GM19452 (cell line): ENCODE data around the gene UAP1.
"Not testable (repeated sequence)": the region's sequence is repeated elsewhere in the genome, so short reads cannot be mapped to it uniquely, and the experiment has no call there.

ENCODE experiments used
- ATAC-seq: cut with Tn5 transposase; IDR thresholded peaks from one replicate; pipeline ENCODE4 v1.9.1; 2021; ENCODE audit not compliant: unreplicated experiment

The UAP1 gene

GRCh38 chr1:162564762-162565218 is 3.3 kb downstream of the UAP1 start:
- no peak for ATAC-seq

GRCh38 chr1:162565460-162565859 is 3.9 kb downstream of the UAP1 start:
- ATAC-seq, result no peak

GRCh38 chr1:162566870-162567269 is 5.3 kb downstream of the UAP1 start:
- no peak for ATAC-seq

- ATAC-seq, result no peak
Measured at GRCh38 chr1:162568802-162569201, 7.3 kb downstream of the UAP1 start.

GRCh38 chr1:162570718-162571117 is 9.2 kb downstream of the UAP1 start:
- no peak for ATAC-seq

GRCh38 chr1:162571121-162571520 is 9.6 kb downstream of the UAP1 start:
- not testable (repeated sequence) for ATAC-seq

GRCh38 chr1:162571696-162572095 is 10.2 kb downstream of the UAP1 start:
- ATAC-seq, result no peak

- ATAC-seq, result no peak
Measured at GRCh38 chr1:162573136-162573535, 11.6 kb downstream of the UAP1 start.

- ATAC-seq, result no peak
Measured at GRCh38 chr1:162578071-162578700, 16.7 kb downstream of the UAP1 start.

- ATAC-seq, result no peak
Measured at GRCh38 chr1:162578936-162579335, 17.4 kb downstream of the UAP1 start.

- no peak for ATAC-seq
Measured at GRCh38 chr1:162580308-162580707, 18.8 kb downstream of the UAP1 start.

GRCh38 chr1:162582901-162583300 is 21.4 kb downstream of the UAP1 start:
- not testable (repeated sequence) for ATAC-seq

- not testable (repeated sequence) for ATAC-seq
Measured at GRCh38 chr1:162585101-162585500, 23.6 kb downstream of the UAP1 start.

- ATAC-seq, result no peak
Measured at GRCh38 chr1:162587347-162587746, 25.8 kb downstream of the UAP1 start.

- no peak for ATAC-seq
Measured at GRCh38 chr1:162587761-162588260, 26.3 kb downstream of the UAP1 start.

GRCh38 chr1:162590101-162590500 is 28.6 kb downstream of the UAP1 start:
- ATAC-seq, result no peak

- no peak for ATAC-seq
Measured at GRCh38 chr1:162590686-162591085, 29.2 kb downstream of the UAP1 start.

- no peak for ATAC-seq
Measured at GRCh38 chr1:162596514-162597170, 35.1 kb downstream of the UAP1 start.

- no peak for ATAC-seq
Measured at GRCh38 chr1:162599451-162599850, 37.9 kb downstream of the UAP1 start.

- ATAC-seq, result not testable (repeated sequence)
Measured at GRCh38 chr1:162603117-162603516, 41.6 kb downstream of the UAP1 start.

GRCh38 chr1:162605225-162605927 is 43.9 kb downstream of the UAP1 start:
- ATAC-seq, result no peak

- ATAC-seq, result no peak
Measured at GRCh38 chr1:162609306-162609705, 47.8 kb downstream of the UAP1 start.
